ENCODE results near the gene PARPBP. TPM values are rescaled to one million over a fixed set of nuclear protein-coding genes. Genes with fewer than 3 reads are reported as not detected.

PARPBP gene
- polyA plus RNA-seq, 1 donor from 2014 or later, result 6.3 TPM

- H3K9me2 ChIP-seq (ENCODE audit: insufficient read depth, low read length), result no peaks in the 10 kb centered on the region
- no peaks in the 10 kb centered on the region for H3K36me3 ChIP-seq (ENCODE audit: insufficient read depth, low read length)
- H3F3A ChIP-seq (ENCODE audit: insufficient read depth, low read length, poor library complexity, severe bottlenecking), result no peaks in the 10 kb centered on the region
- no peaks in the 10 kb centered on the region for H3K9me3 ChIP-seq (ENCODE audit: low read length)
- peaks cover 6% of the 10 kb centered on the region for H3K79me2 ChIP-seq (replicated peaks; ENCODE audit: insufficient read depth, low read length)
- H3K27ac ChIP-seq (ENCODE audit: low read length), result no peak overlapping the region
- H3K27me3 ChIP-seq (ENCODE audit: insufficient read depth, low read depth, low read length), result no peaks in the 10 kb centered on the region
- no peak overlapping the region for H2AFZ ChIP-seq (ENCODE audit: low read depth, low read length)
- no peak overlapping the region for H3K4me3 ChIP-seq (ENCODE audit: low read length)
- no peak overlapping the region for H3K4me2 ChIP-seq (ENCODE audit: low read length)
- H3K9ac ChIP-seq (ENCODE audit: low read length), result no peak overlapping the region
- no peak for TF ChIP-seq EZH2 (IDR thresholded peaks at IDR 0.05; ENCODE audit: borderline replicate concordance, insufficient read depth, low read length, poor library complexity, severe bottlenecking)
- TF ChIP-seq MXI1 (conservative IDR thresholded peaks at IDR 0.05; ENCODE audit: poor library complexity, severe bottlenecking), result no peak
- no peak for TF ChIP-seq TAF1 (IDR thresholded peaks at IDR 0.05; ENCODE audit: low read depth)
- TF ChIP-seq CTCF (IDR thresholded peaks at IDR 0.05; ENCODE audit: poor library complexity, severe bottlenecking), result no peak
- no peak for TF ChIP-seq POLR2AphosphoS5 (IDR thresholded peaks at IDR 0.05)
- TF ChIP-seq RAD21 (conservative IDR thresholded peaks at IDR 0.05), result no peak
- TF ChIP-seq, protein P1, sequence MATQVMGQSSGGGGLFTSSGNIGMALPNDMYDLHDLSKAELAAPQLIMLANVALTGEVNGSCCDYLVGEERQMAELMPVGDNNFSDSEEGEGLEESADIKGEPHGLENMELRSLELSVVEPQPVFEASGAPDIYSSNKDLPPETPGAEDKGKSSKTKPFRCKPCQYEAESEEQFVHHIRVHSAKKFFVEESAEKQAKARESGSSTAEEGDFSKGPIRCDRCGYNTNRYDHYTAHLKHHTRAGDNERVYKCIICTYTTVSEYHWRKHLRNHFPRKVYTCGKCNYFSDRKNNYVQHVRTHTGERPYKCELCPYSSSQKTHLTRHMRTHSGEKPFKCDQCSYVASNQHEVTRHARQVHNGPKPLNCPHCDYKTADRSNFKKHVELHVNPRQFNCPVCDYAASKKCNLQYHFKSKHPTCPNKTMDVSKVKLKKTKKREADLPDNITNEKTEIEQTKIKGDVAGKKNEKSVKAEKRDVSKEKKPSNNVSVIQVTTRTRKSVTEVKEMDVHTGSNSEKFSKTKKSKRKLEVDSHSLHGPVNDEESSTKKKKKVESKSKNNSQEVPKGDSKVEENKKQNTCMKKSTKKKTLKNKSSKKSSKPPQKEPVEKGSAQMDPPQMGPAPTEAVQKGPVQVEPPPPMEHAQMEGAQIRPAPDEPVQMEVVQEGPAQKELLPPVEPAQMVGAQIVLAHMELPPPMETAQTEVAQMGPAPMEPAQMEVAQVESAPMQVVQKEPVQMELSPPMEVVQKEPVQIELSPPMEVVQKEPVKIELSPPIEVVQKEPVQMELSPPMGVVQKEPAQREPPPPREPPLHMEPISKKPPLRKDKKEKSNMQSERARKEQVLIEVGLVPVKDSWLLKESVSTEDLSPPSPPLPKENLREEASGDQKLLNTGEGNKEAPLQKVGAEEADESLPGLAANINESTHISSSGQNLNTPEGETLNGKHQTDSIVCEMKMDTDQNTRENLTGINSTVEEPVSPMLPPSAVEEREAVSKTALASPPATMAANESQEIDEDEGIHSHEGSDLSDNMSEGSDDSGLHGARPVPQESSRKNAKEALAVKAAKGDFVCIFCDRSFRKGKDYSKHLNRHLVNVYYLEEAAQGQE (IDR thresholded peaks at IDR 0.05; ENCODE audit: borderline replicate concordance), result no peak
- no peak for TF ChIP-seq SMC3 (conservative IDR thresholded peaks at IDR 0.05; ENCODE audit: poor library complexity)
- no peak for TF ChIP-seq EP300 (conservative IDR thresholded peaks at IDR 0.05; ENCODE audit: poor library complexity, severe bottlenecking)
- no peaks in the 10 kb centered on the region for H4K20me1 ChIP-seq (ENCODE audit: insufficient read depth)
These were observed 5.8 kb upstream of the PARPBP start for GRCh38 chr12:102114212-102114611.

GRCh38 chr12:102116392-102116791 is 3.6 kb upstream of the PARPBP start:
- Histone ChIP-seq H4K20me1 (ENCODE audit: insufficient read depth) (no peaks in the 10 kb centered on the region), H3K9me2 (ENCODE audit: insufficient read depth, low read length) (no peaks in the 10 kb centered on the region), H3K27me3 (ENCODE audit: insufficient read depth, low read depth, low read length) (no peaks in the 10 kb centered on the region), H3K79me2 (replicated peaks; ENCODE audit: insufficient read depth, low read length) (peaks cover 10% of the 10 kb centered on the region), H2AFZ (ENCODE audit: low read depth, low read length) (no peak overlapping the region), H3F3A (ENCODE audit: insufficient read depth, low read length, poor library complexity, severe bottlenecking) (no peaks in the 10 kb centered on the region), H3K9ac (ENCODE audit: low read length) (no peak overlapping the region), H3K36me3 (ENCODE audit: insufficient read depth, low read length) (no peaks in the 10 kb centered on the region), H3K27ac (ENCODE audit: low read length) (no peak overlapping the region), H3K4me2 (ENCODE audit: low read length) (no peak overlapping the region), H3K9me3 (ENCODE audit: low read length) (no peaks in the 10 kb centered on the region), H3K4me3 (ENCODE audit: low read length) (no peak overlapping the region)
- TF ChIP-seq CTCF (IDR thresholded peaks at IDR 0.05; ENCODE audit: poor library complexity, severe bottlenecking) (no peak), EZH2 (IDR thresholded peaks at IDR 0.05; ENCODE audit: borderline replicate concordance, insufficient read depth, low read length, poor library complexity, severe bottlenecking) (no peak)
